A549 (cell line): ENCODE data around the gene ST3GAL5. TPM values are rescaled to one million over a fixed set of nuclear protein-coding genes. Genes with fewer than 3 reads are reported as not detected.

Source experiments
- ATAC-seq, 2 experiments: fragments of 200-7000 bp in 1 of 2; fragments of >200 bp in 1 of 2; cut with Nextera tagmentation in 1 of 2; cut with Tn5 transposase in 1 of 2; 3 replicates each; pipeline versions ENCODE4 v1.8.0 to v1.9.1; 2018 to 2020; ENCODE audit warnings: mild to moderate bottlenecking in 1 of 2, moderate library complexity in 1 of 2
- CTCF ChIA-PET: fragments of 300-600 bp; sonication (Branson Sonifier 250); formaldehyde crosslinking; extraction: SDS; loops from one replicate; lab custom pipeline; 2021; ENCODE audit warnings: antibody characterized with exemption, inconsistent platforms; lab: Yijun Ruan, JAX
- POLR2A ChIA-PET: fragments of 350-600 bp; formaldehyde crosslinking; extraction: SDS; loops from one replicate; lab custom pipeline; 2021; ENCODE audit warnings: antibody characterized with exemption, inconsistent platforms; lab: Yijun Ruan, JAX
- DNase-seq, 2 experiments: peaks; one replicate each; pipeline versions ENCODE4 v3.0.0 to v3.0.0-alpha.2; 2011 to 2016; ENCODE audit warnings: low read depth in 1 of 2, low spot score in 1 of 2
- FAIRE-seq: peaks from 2 replicates; lab custom pipeline; 2011; peaks lifted over from hg19 to GRCh38; lab: Jason Lieb, UNC
- H3K27ac ChIP-seq, 2 experiments: fragments of >200 bp; sonication (Bioruptor Twin); formaldehyde crosslinking; 3 replicates each; pipeline ENCODE4 v1.5.1; 2016 to 2017
- H3K4me1 ChIP-seq: fragments of >200 bp; sonication (Bioruptor Twin); formaldehyde crosslinking; 3 replicates; pipeline ENCODE4 v1.6.1; 2016
- H3K4me2 ChIP-seq: fragments of >200 bp; sonication (Bioruptor Twin); formaldehyde crosslinking; 3 replicates; pipeline ENCODE4 v1.6.1; 2016
- H3K4me3 ChIP-seq: fragments of >200 bp; sonication (Bioruptor Twin); formaldehyde crosslinking; 3 replicates; pipeline ENCODE4 v1.5.1; 2016
- H3K9me3 ChIP-seq: fragments of >200 bp; sonication (Bioruptor Twin); formaldehyde crosslinking; 3 replicates; pipeline ENCODE4 v1.6.1; 2016
- BHLHE40 ChIP-seq: IDR thresholded peaks from 2 replicates; pipeline ENCODE4 v1.6.1; 2012; ENCODE audit warnings: low read depth, low read length, inconsistent platforms
- CEBPB ChIP-seq, 2 experiments: fragments of >200 bp in 1 of 2; sonication (Bioruptor Twin) in 1 of 2; formaldehyde crosslinking in 1 of 2; IDR thresholded peaks; 2 replicates each; pipeline ENCODE4 v1.6.1; 2012 to 2016
- CHD2 ChIP-seq: fragments of 150-350 bp; IDR thresholded peaks from 2 replicates; pipeline ENCODE4 v1.6.1; 2014; ENCODE audit warnings: low read length; ENCODE audit not compliant: partially characterized antibody
- FOSB ChIP-seq: fragments of 250-450 bp; sonication (Bioruptor Pico); IDR thresholded peaks from 2 replicates; pipeline ENCODE4 v1.5.0; 2020; ENCODE audit warnings: mild to moderate bottlenecking, moderate library complexity
- FOSL2 ChIP-seq, 2 experiments: fragments of 450-650 bp in 1 of 2; fragments of >200 bp in 1 of 2; sonication (Bioruptor Twin) in 1 of 2; formaldehyde crosslinking; IDR thresholded peaks; 2 replicates each; pipeline versions ENCODE4 v1.5.0 to v1.6.1; 2016 to 2020; ENCODE audit warnings: mild to moderate bottlenecking in 1 of 2, moderate library complexity in 1 of 2
- HOXB13 ChIP-seq: fragments of 250-450 bp; sonication (Bioruptor Pico); IDR thresholded peaks from 2 replicates; pipeline ENCODE4 v1.5.0; 2020; ENCODE audit warnings: low read depth, mild to moderate bottlenecking, moderate library complexity
- JUN ChIP-seq, 2 experiments: fragments of >200 bp; sonication (Bioruptor Twin); formaldehyde crosslinking; IDR thresholded peaks; 2 replicates in 1 of 2; 3 replicates in 1 of 2; pipeline ENCODE4 v1.6.1; 2016 to 2017
- MAZ ChIP-seq: fragments of 150-350 bp; IDR thresholded peaks from 2 replicates; pipeline ENCODE4 v1.6.1; 2014; ENCODE audit warnings: antibody characterized with exemption, low read depth, low read length, borderline replicate concordance
- MYC ChIP-seq: IDR thresholded peaks from 2 replicates; pipeline ENCODE4 v1.6.1; 2012; ENCODE audit warnings: mild to moderate bottlenecking, inconsistent platforms, low read length, improper control_type of control experiment, borderline replicate concordance
- NPAS2 ChIP-seq: fragments of 250-450 bp; sonication (Bioruptor Pico); IDR thresholded peaks from 2 replicates; pipeline ENCODE4 v1.8.0; 2022; ENCODE audit warnings: mild to moderate bottlenecking, moderate library complexity, borderline replicate concordance
- NR3C1 ChIP-seq: fragments of >200 bp; sonication (Bioruptor Twin); formaldehyde crosslinking; IDR thresholded peaks from 3 replicates; pipeline ENCODE4 v1.6.1; 2017
- RCOR1 ChIP-seq: fragments of 150-350 bp; IDR thresholded peaks from 2 replicates; pipeline ENCODE4 v1.6.1; 2014; ENCODE audit warnings: antibody characterized with exemption, low read length, low read depth
- RFX5 ChIP-seq: fragments of 450-650 bp; IDR thresholded peaks from 2 replicates; pipeline ENCODE4 v1.7.1; 2014; ENCODE audit warnings: antibody characterized with exemption, mild to moderate bottlenecking, moderate library complexity
- RNF2 ChIP-seq: fragments of 200-600 bp; sonication (generic); IDR thresholded peaks from 2 replicates; pipeline ENCODE4 v1.6.1; 2016; ENCODE audit warnings: low read depth, mild to moderate bottlenecking, antibody characterized with exemption, moderate library complexity, borderline replicate concordance
- ZFP36 ChIP-seq: fragments of 450-650 bp; IDR thresholded peaks from 2 replicates; pipeline ENCODE4 v1.6.1; 2014; ENCODE audit warnings: borderline replicate concordance; ENCODE audit not compliant: partially characterized antibody
- ZSCAN20 ChIP-seq: fragments of 250-450 bp; sonication (Bioruptor Pico); IDR thresholded peaks from 2 replicates; pipeline ENCODE4 v1.8.0; 2022; ENCODE audit warnings: mild to moderate bottlenecking, moderate library complexity
- WGBS: methylation state at CpG from one replicate; pipeline ENCODE4 v1.1.6; 2017; ENCODE audit errors: missing lambda C conversion rate; 5-methylcytosine and 5-hydroxymethylcytosine counted together
- polyA plus RNA-seq, 4 experiments: library from polyadenylated mRNA; depleted of rRNA in 3 of 4; stranded (reverse); fragments of >200 nt; fragmentation: RNase III in 1 of 4; extraction: RNeasy Plus Mini Kit Qiagen cat#74134 plus additional on column Dnase treatment in 1 of 4; gene quantifications; 2 replicates in 3 of 4; 3 replicates in 1 of 4; pipeline ENCODE4 v1.2.3, GENCODE V29; 2011 to 2017
- TF ChIP-seq, protein P1 (sequence below): fragments of 250-450 bp; sonication (Bioruptor Pico); IDR thresholded peaks from 2 replicates; pipeline ENCODE4 v1.5.0; 2021; ENCODE audit warnings: mild to moderate bottlenecking, moderate library complexity, borderline replicate concordance
- TF ChIP-seq, protein P2 (sequence below): fragments of 200-600 bp; sonication (generic); IDR thresholded peaks from 2 replicates; pipeline ENCODE4 v1.6.1; 2016; ENCODE audit warnings: antibody characterized with exemption, mild to moderate bottlenecking, moderate library complexity

ST3GAL5 gene
- polyA plus RNA-seq, 2 of the 4 experiments (the other 2 are of a cell fraction), result 36.9 to 119 TPM

DNA sequence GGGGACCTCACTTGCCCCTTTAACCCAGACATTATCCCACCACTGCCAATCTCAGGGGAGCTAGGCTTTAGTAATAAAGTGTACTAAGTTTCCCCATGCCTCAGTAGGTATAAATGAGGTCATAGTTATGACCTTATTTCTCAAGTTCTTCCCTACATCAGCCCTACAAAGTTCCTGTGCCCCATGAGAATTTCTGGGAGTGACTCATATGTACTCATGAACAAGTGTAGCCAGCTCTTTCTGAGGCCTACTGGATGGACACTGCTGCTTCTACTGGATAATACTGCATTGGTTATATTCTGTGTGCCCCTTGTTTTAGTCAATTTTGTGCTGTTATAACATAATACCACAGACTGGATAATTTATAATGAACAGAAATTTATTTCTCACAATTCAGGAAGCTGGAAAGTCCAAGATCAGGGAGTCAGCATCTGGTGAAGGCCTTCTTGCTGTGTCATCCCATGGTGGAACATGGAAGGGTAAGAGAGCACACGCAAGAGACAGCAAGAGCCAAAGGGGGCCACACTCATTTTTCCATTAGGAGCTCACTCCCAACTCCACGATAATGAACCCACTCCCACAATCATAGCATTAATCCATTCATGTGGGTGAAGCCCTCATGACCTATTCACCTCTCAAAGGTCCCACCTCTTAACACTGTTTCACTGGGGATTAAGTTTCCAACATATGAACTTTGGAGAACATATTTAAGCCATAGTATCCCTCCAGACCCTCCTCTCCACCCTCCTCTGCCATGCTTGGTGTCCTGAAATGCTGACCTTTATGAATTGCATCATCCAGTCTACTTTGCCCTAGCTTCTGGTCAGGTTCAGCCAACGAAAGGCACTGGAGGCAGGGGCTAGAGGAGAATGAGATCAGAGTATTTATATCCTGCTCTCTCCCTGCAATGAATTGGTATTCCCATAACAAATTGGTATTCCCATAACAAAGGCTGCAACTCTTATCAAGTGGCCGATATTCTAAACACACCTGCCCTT lies 25.4 kb upstream of the ST3GAL5 start:
- POLR2A ChIA-PET, result interaction anchor here (1.5 kb wide), 1 partner anchor 22 kb away, joined by 6 read pairs; no protein-coding TSS in a partner anchor
- WGBS, result 80% methylated on average over 4 of the region's 4 CpGs
- peak; percentile 27 to 35; a peak in 2 of 6 replicates for ATAC-seq
- no peak for FAIRE-seq
- CTCF ChIA-PET, result interaction anchor here (0.6 to 10.4 kb wide), 7 partner anchors 10 to 169 kb away, joined by 3 to 95 read pairs (median 4); partner anchors contain the start of gene ST3GAL5
- peak in 1 of 2 experiments; percentile 50 for DNase-seq
- Histone ChIP-seq H3K4me3 (no peak overlapping the region), H3K4me2 (no peak overlapping the region), H3K27ac (peak overlapping the region; percentile 27 to 66), H3K9me3 (no peaks in the 10 kb centered on the region), H3K4me1 (peaks cover 44% of the 10 kb centered on the region)
- TF ChIP-seq MAZ (no peak), CEBPB (IDR thresholded peaks at IDR 0.05) (no peak), JUN (IDR thresholded peaks at IDR 0.05) (no peak), FOSL2 (IDR thresholded peaks at IDR 0.05) (no peak), FOSL2 (CRISPR knock-in tag; IDR thresholded peaks at IDR 0.05) (peak; percentile 61), NR3C1 (no peak), RNF2 (no peak)

DNA sequence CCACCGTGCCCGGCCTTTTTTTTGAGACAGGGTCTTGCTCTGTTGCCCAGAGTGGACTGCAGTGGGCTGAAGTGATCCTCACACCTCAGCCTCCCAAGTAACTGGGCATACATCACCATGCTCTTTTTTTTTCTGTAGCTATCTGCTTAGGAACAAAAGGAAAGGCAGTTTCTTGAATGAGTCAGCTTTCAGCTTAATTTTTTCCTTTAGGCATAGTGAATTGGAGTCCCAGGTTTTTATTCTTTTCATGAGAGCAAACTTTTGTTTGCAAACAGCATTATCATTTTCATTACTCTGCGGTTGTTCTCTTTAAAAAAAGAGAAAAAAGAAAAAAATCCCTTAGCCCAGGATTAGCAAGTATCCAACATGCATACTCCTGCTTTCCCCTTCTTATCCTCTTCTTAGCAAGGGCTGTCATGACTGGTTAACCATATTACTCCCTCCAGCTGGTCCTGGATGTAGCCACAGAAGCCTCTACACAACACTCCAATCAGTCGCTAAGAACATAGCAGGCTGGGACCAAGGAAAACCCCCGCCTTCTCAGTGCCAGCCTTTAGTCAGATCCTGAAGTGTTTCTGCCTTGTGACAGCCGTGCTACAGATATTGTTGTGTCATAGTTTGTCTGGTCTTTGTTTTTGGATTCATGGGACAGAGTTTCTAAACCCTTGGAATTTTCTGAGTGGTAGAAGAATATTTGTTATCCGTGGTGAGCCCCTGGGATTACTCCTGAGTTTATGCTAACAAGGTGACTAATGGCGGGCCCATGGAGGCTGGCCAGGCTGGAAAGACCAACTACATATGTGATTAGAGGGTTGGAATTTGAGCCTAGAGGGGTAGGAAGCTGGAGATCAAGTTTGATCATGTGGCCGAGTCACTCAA lies 23.3 kb upstream of the ST3GAL5 start:
- TF ChIP-seq JUN (IDR thresholded peaks at IDR 0.05), result no peak
- TF ChIP-seq FOSL2 (IDR thresholded peaks at IDR 0.05), result no peak
- peak; percentile 12; the same call in 1 of the 2 replicates for TF ChIP-seq FOSL2 (CRISPR knock-in tag; IDR thresholded peaks at IDR 0.05)
- Histone ChIP-seq H3K27ac (peak overlapping the region; percentile 51 to 78), H3K4me3 (no peak overlapping the region), H3K4me2 (peak overlapping the region; percentile 6), H3K9me3 (no peaks in the 10 kb centered on the region), H3K4me1 (peaks cover 51% of the 10 kb centered on the region)
- ChIA-PET POLR2A (interaction anchor here (0.6 to 1.5 kb wide), 3 partner anchors 15 to 61 kb away, joined by 3 to 6 read pairs (median 3); no protein-coding TSS in a partner anchor), CTCF (interaction anchor here (0.7 to 1.7 kb wide), 6 partner anchors 8 to 48 kb away, joined by 3 to 5 read pairs (median 4); no protein-coding TSS in a partner anchor)
- no peak for FAIRE-seq
- peak; percentile 69 to 72 for ATAC-seq
- 63% methylated on average over 9 of the region's 9 CpGs for WGBS
- peak in 1 of 2 experiments; percentile 62 for DNase-seq

DNA sequence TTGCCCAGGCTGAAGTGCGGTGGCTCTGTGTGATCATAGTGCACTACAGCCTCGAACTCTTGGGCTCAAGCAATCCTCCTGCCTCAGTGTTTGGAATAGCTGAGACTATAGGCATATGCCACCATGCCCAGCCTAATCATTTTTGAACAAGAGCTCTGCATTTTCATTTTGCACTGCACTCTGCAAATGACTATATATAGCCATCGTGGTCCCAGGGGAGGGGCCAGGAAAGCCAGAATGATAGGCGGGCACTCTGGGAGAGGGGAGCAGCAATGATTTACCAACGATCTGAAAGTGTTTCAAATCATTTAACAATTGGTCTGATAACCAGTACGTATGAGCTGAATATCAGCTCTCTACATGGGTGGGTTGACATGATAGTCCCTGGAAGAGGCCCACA lies 22.3 kb upstream of the ST3GAL5 start:
- Histone ChIP-seq H3K27ac (peak overlapping the region; percentile 51 to 78; a peak in 4 of 6 replicates), H3K4me2 (no peak overlapping the region), H3K4me1 (peaks cover 51% of the 10 kb centered on the region), H3K4me3 (no peak overlapping the region), H3K9me3 (no peaks in the 10 kb centered on the region)
- 70% methylated on average over 6 of the region's 6 CpGs for WGBS
- ChIA-PET POLR2A (no interaction called here), CTCF (interaction anchor here (0.7 to 1.5 kb wide), 5 partner anchors 9 to 84 kb away, joined by 4 to 5 read pairs (median 4); no protein-coding TSS in a partner anchor)
- DNase-seq (no peak), ATAC-seq (no peak), FAIRE-seq (no peak)
- TF ChIP-seq ZSCAN20 (CRISPR knock-in tag) (no peak), FOSB (no peak), BHLHE40 (no peak), NPAS2 (CRISPR knock-in tag) (no peak), MYC (no peak), CEBPB (IDR thresholded peaks at IDR 0.05) (no peak), RCOR1 (no peak), CHD2 (no peak), ZFP36 (no peak), HOXB13 (CRISPR knock-in tag) (no peak), RFX5 (no peak)
- TF ChIP-seq, protein P1, sequence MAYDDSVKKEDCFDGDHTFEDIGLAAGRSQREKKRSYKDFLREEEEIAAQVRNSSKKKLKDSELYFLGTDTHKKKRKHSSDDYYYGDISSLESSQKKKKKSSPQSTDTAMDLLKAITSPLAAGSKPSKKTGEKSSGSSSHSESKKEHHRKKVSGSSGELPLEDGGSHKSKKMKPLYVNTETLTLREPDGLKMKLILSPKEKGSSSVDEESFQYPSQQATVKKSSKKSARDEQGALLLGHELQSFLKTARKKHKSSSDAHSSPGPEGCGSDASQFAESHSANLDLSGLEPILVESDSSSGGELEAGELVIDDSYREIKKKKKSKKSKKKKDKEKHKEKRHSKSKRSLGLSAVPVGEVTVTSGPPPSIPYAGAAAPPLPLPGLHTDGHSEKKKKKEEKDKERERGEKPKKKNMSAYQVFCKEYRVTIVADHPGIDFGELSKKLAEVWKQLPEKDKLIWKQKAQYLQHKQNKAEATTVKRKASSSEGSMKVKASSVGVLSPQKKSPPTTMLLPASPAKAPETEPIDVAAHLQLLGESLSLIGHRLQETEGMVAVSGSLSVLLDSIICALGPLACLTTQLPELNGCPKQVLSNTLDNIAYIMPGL, result no peak
- TF ChIP-seq, protein P2, sequence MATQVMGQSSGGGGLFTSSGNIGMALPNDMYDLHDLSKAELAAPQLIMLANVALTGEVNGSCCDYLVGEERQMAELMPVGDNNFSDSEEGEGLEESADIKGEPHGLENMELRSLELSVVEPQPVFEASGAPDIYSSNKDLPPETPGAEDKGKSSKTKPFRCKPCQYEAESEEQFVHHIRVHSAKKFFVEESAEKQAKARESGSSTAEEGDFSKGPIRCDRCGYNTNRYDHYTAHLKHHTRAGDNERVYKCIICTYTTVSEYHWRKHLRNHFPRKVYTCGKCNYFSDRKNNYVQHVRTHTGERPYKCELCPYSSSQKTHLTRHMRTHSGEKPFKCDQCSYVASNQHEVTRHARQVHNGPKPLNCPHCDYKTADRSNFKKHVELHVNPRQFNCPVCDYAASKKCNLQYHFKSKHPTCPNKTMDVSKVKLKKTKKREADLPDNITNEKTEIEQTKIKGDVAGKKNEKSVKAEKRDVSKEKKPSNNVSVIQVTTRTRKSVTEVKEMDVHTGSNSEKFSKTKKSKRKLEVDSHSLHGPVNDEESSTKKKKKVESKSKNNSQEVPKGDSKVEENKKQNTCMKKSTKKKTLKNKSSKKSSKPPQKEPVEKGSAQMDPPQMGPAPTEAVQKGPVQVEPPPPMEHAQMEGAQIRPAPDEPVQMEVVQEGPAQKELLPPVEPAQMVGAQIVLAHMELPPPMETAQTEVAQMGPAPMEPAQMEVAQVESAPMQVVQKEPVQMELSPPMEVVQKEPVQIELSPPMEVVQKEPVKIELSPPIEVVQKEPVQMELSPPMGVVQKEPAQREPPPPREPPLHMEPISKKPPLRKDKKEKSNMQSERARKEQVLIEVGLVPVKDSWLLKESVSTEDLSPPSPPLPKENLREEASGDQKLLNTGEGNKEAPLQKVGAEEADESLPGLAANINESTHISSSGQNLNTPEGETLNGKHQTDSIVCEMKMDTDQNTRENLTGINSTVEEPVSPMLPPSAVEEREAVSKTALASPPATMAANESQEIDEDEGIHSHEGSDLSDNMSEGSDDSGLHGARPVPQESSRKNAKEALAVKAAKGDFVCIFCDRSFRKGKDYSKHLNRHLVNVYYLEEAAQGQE, result no peak
